ENCODE measurements around the gene TMED8.

Gene TMED8

DNA sequence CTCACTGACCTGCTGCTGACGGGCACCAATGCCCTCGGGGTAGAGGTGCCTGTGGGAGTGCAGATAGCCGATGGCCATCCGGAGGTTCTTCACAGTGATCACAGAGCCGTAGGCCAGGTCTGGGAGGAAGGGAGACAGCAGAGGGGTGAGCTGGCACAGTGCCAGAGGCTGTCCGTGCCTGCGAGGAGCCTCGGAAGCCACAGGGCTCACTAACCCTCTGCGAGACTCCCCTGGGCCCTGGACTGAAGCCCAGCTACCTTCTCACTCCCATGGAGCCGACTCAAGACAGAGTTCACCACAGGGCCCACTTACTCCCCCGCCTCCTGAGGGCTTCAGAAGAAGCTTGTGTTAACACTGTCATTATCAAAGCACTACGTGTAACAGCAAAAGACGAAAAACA is 80.7 kb downstream of the TMED8 start:
- Histone ChIP-seq H3K4me3 (ENCODE audit: low read length) (no peak overlapping the region), H3K9me3 (ENCODE audit: insufficient read depth, low read depth, low read length) (no peaks in the 10 kb centered on the region), H3K27ac (ENCODE audit: low read depth, low read length) (no peak overlapping the region), H3K4me1 (ENCODE audit: insufficient read depth, low read length) (no peaks in the 10 kb centered on the region), H3K27me3 (ENCODE audit: insufficient read depth, low read length) (no peaks in the 10 kb centered on the region), H3K9ac (ENCODE audit: low read depth, low read length) (no peak overlapping the region), H3K36me3 (ENCODE audit: insufficient read depth, low read length) (peaks cover 47% of the 10 kb centered on the region)
- WGBS, result 90% methylated on average over 13 of the region's 13 CpGs

DNA sequence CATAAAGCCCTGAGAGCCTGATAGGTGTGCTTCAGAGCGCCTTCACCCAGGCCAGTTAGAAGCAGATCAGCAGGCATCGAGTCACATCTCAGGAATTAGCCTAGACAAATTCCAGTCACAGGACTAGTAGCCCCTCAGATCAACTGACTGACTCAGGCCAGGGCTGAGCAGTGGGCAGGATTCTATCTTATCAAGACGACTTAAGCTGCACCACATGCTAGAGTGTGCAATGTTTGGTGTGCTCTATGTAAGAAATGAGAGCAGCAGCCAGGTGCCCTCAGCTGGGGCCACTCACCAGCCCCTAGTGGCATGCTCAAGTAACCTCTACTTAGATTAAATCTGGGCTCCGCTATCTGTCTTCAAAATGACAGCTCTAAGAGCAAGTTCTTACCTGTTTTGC is 86.2 kb downstream of the TMED8 start:
- H3K27ac ChIP-seq (ENCODE audit: low read depth, low read length), result no peak overlapping the region
- 89% methylated on average over 4 of the region's 4 CpGs for WGBS
- no peak overlapping the region for H3K4me3 ChIP-seq (ENCODE audit: low read length)
- peaks cover 41% of the 10 kb centered on the region for H3K36me3 ChIP-seq (ENCODE audit: insufficient read depth, low read length)
- no peak overlapping the region for H3K9ac ChIP-seq (ENCODE audit: low read depth, low read length)
- H3K4me1 ChIP-seq (ENCODE audit: insufficient read depth, low read length), result no peaks in the 10 kb centered on the region
- no peaks in the 10 kb centered on the region for H3K9me3 ChIP-seq (ENCODE audit: insufficient read depth, low read depth, low read length)
- H3K27me3 ChIP-seq (ENCODE audit: insufficient read depth, low read length), result no peaks in the 10 kb centered on the region

GRCh38 chr14:77286576-77286975 is 90.3 kb downstream of the TMED8 start:
- no peaks in the 10 kb centered on the region for H3K9me3 ChIP-seq (ENCODE audit: insufficient read depth, low read depth, low read length)
- H3K4me3 ChIP-seq (ENCODE audit: low read length), result no peak overlapping the region
- H3K4me1 ChIP-seq (ENCODE audit: insufficient read depth, low read length), result no peaks in the 10 kb centered on the region
- peaks cover 61% of the 10 kb centered on the region for H3K36me3 ChIP-seq (ENCODE audit: insufficient read depth, low read length)
- no peak overlapping the region for H3K9ac ChIP-seq (ENCODE audit: low read depth, low read length)
- no peak overlapping the region for H3K27ac ChIP-seq (ENCODE audit: low read depth, low read length)
- 98% methylated on average over 5 of the region's 5 CpGs for WGBS
- H3K27me3 ChIP-seq (ENCODE audit: insufficient read depth, low read length), result no peaks in the 10 kb centered on the region
